ENCODE results near the gene ARHGEF7. TPM values are rescaled to one million over a fixed set of nuclear protein-coding genes. Genes with fewer than 3 reads are reported as not detected.

The ARHGEF7 gene
- polyA plus RNA-seq, 1 experiment = 32.0 TPM

GRCh38 chr13:111239764-111240670, 124.9 kb downstream of the ARHGEF7 start:
- DNase-seq (ENCODE audit: low read depth) = no peak
- H3K4me3 ChIP-seq (ENCODE audit: low read depth, low read length) = no peak overlapping the region
- POLR2A ChIA-PET = no interaction called here
- no peak for TF ChIP-seq CTCF (IDR thresholded peaks at IDR 0.05; ENCODE audit: insufficient read depth, low read depth, low read length)
- no peaks in the 10 kb centered on the region for H3K27me3 ChIP-seq (ENCODE audit: control insufficient read depth, insufficient read depth, low read length)
- peaks cover 8% of the 10 kb centered on the region for H3K36me3 ChIP-seq (ENCODE audit: control insufficient read depth, insufficient read depth, low read length)
- CTCF ChIA-PET = interaction anchor here (0.9 kb wide), 1 partner anchor 15 kb away, joined by 3 read pairs; no protein-coding TSS in a partner anchor

GRCh38 chr13:111241006-111241755, 126.1 kb downstream of the ARHGEF7 start:
- TF ChIP-seq CTCF (IDR thresholded peaks at IDR 0.05; ENCODE audit: insufficient read depth, low read depth, low read length) = no peak
- CTCF ChIA-PET = interaction anchor here (0.6 to 2.3 kb wide), 4 partner anchors 15 to 174 kb away, joined by 3 to 9 read pairs (median 4); no protein-coding TSS in a partner anchor
- no peak for DNase-seq (ENCODE audit: low read depth)
- H3K4me3 ChIP-seq (ENCODE audit: low read depth, low read length) = no peak overlapping the region
- H3K27me3 ChIP-seq (ENCODE audit: control insufficient read depth, insufficient read depth, low read length) = no peaks in the 10 kb centered on the region
- H3K36me3 ChIP-seq (ENCODE audit: control insufficient read depth, insufficient read depth, low read length) = peaks cover 8% of the 10 kb centered on the region
- POLR2A ChIA-PET = no interaction called here

GRCh38 chr13:111241862-111242261, 126.8 kb downstream of the ARHGEF7 start:
- DNase-seq (ENCODE audit: low read depth) = no peak
- no peaks in the 10 kb centered on the region for H3K27me3 ChIP-seq (ENCODE audit: control insufficient read depth, insufficient read depth, low read length)
- peaks cover 8% of the 10 kb centered on the region for H3K36me3 ChIP-seq (ENCODE audit: control insufficient read depth, insufficient read depth, low read length)
- ChIA-PET POLR2A (no interaction called here), CTCF (interaction anchor here (1.4 to 2.3 kb wide), 3 partner anchors 15 to 175 kb away, joined by 4 to 9 read pairs (median 5); no protein-coding TSS in a partner anchor)
- TF ChIP-seq CTCF (IDR thresholded peaks at IDR 0.05; ENCODE audit: insufficient read depth, low read depth, low read length) = no peak
- H3K4me3 ChIP-seq (ENCODE audit: low read depth, low read length) = no peak overlapping the region

GRCh38 chr13:111242585-111242984, 127.5 kb downstream of the ARHGEF7 start:
- no peak for DNase-seq (ENCODE audit: low read depth)
- Histone ChIP-seq H3K27me3 (ENCODE audit: control insufficient read depth, insufficient read depth, low read length) (no peaks in the 10 kb centered on the region), H3K4me3 (ENCODE audit: low read depth, low read length) (no peak overlapping the region), H3K36me3 (ENCODE audit: control insufficient read depth, insufficient read depth, low read length) (peaks cover 8% of the 10 kb centered on the region)
- TF ChIP-seq CTCF (IDR thresholded peaks at IDR 0.05; ENCODE audit: insufficient read depth, low read depth, low read length) = no peak
- ChIA-PET CTCF (interaction anchor here (1.9 to 2.3 kb wide), 2 partner anchors 16 to 18 kb away, joined by 5 to 9 read pairs; no protein-coding TSS in a partner anchor), POLR2A (no interaction called here)

- Histone ChIP-seq H3K4me3 (ENCODE audit: low read depth, low read length) (no peak overlapping the region), H3K27me3 (ENCODE audit: control insufficient read depth, insufficient read depth, low read length) (no peaks in the 10 kb centered on the region), H3K36me3 (ENCODE audit: control insufficient read depth, insufficient read depth, low read length) (peaks cover 8% of the 10 kb centered on the region)
- no peak for TF ChIP-seq CTCF (IDR thresholded peaks at IDR 0.05; ENCODE audit: insufficient read depth, low read depth, low read length)
- CTCF ChIA-PET = no interaction called here
- POLR2A ChIA-PET = no interaction called here
- DNase-seq (ENCODE audit: low read depth) = no peak
Measured at GRCh38 chr13:111243981-111244380, 128.9 kb downstream of the ARHGEF7 start.

Data from BJ (cell line).